Heart right ventricle (tissue), 16 donors: ENCODE data around the gene FOXN3. TPM values are rescaled to one million over a fixed set of nuclear protein-coding genes. Genes with fewer than 3 reads are reported as not detected.

Experiments used
- ATAC-seq, 8 donors: fragments of 200-7000 bp; cut with Tn5 transposase; one replicate each; pipeline ENCODE4 v1.9.1; 2020; ENCODE audit warnings: mild to moderate bottlenecking in 8 of 8, moderate library complexity in 8 of 8, moderate number of reproducible peaks in 1 of 8
- DNase-seq, 2 donors: peaks; one replicate each; pipeline ENCODE4 v3.0.0-alpha.2; 2020
- H3K27ac ChIP-seq, 10 donors: fragments of 200-600 bp; sonication (generic) in 2 of 10; one replicate each; pipeline versions ENCODE4 v1.5.0 to v1.8.0; 2020 to 2022; ENCODE audit warnings: mild to moderate bottlenecking in 3 of 10
- H3K27me3 ChIP-seq, 7 donors: fragments of 200-600 bp; one replicate each; pipeline ENCODE4 v1.8.0; 2021 to 2022; ENCODE audit warnings: mild to moderate bottlenecking in 2 of 7
- H3K36me3 ChIP-seq, 9 donors: fragments of 200-600 bp; sonication (generic) in 1 of 9; one replicate each; pipeline versions ENCODE4 v1.5.0 to v1.8.0; 2020 to 2022; ENCODE audit warnings: mild to moderate bottlenecking in 2 of 9
- H3K4me1 ChIP-seq, 9 donors: fragments of 200-600 bp; sonication (generic) in 1 of 9; one replicate each; pipeline versions ENCODE4 v1.5.0 to v1.8.0; 2020 to 2022; ENCODE audit warnings: mild to moderate bottlenecking in 4 of 9
- H3K4me3 ChIP-seq, 10 donors: fragments of 200-600 bp; sonication (generic) in 2 of 10; one replicate each; pipeline versions ENCODE4 v1.5.0 to v1.8.0; 2020 to 2022; ENCODE audit warnings: mild to moderate bottlenecking in 7 of 10, moderate library complexity in 2 of 10
- H3K9me3 ChIP-seq, 11 donors: fragments of 200-600 bp in 10 of 11; sonication (generic) in 2 of 11; one replicate each; pipeline versions ENCODE4 v1.5.0 to v1.8.0; 2013 to 2022; ENCODE audit warnings: mild to moderate bottlenecking in 2 of 11, control low read depth in 1 of 11, moderate library complexity in 1 of 11
- CTCF ChIP-seq, 9 donors: fragments of 200-600 bp; sonication (generic) in 2 of 9; IDR thresholded peaks; one replicate each; pipeline versions ENCODE4 v1.5.0 to v1.8.0; 2021 to 2022; ENCODE audit warnings: antibody characterized with exemption in 9 of 9, mild to moderate bottlenecking in 5 of 9, moderate library complexity in 1 of 9
- whole genome bisulfite sequencing, 2 donors: extraction: QIAGEN DNeasy Blood & Tissue Kit; methylation state at CpG; one replicate each; pipeline ENCODE4 v1.1.7; 2013; ENCODE audit warnings: inconsistent platforms in 1 of 2; 5-methylcytosine and 5-hydroxymethylcytosine counted together
- intact Hi-C, 10 donors: fragments of 100-400 bp; cut with DNase I; formaldehyde crosslinking; loops; one replicate each; pipeline versions ENCODE4 v1.11.1 to v1.14.2; 2022
- polyA plus RNA-seq, 2 donors: library from polyadenylated mRNA; stranded (reverse); fragments of 200-250 nt; gene quantifications; one replicate each; pipeline ENCODE4 v1.2.3, GENCODE V29; 2013
- total RNA-seq, 10 donors: library from RNA; stranded (reverse); fragmentation: NEBNext Ultra II Directional in 3 of 10; extraction: Animal tissue kit (Norgen Biotek cat#: 25700) in 3 of 10; gene quantifications; one replicate each; pipeline versions ENCODE4 v1.2.1 to v1.2.4, GENCODE V29; 2021 to 2023
- donor health status: Arrhythmogenic right ventricular cardiomyopathy.
- donor health status: ischemic (EF 13 %, LVEDD 7.1; RV severe dilation, severe dysfunction).
- donor health status: healthy with polysubstance abuse.
- donor health status: DM: no; HTN: yes; CAD: no.
- donor health status: DM: no; HTN: no; CAD: no.
- donor health status: ischemic (EF 25% LVEDD 6.9; RV normal size, moderate dysfunction).
- donor health status: ischemic (EF 25% LVEDD 5.7; RV mildly dilated, moderate dysfunction).
- donor health status: healthy.
- donor health status: DM: yes; HTN: yes; CAD: no.
- donor health status: Ischemic cardiomyopathy.
- donor health status: ischemic (EF 35%, LVEDD 5.7; RV mildly dilated, moderate dysfunction).
- donor health status: nonischemic (EF 11% LVEDD 7.7; RV severe dilation, severe dysfunction).
- donor health status: DM: yes; HTN: yes; CAD: no.
- donor health status: PGD.
- donor health status: ischemic (EF 29% LVEDD 5.4; RV normal size, mild dysfunction).
- donor health status: nonischemic (EF 23%, LVEDD 6.1; RV moderate dilation, normal function).

The FOXN3 gene
- total and polyA plus RNA-seq, 12 donors, result 13.0 to 150 (median 107) TPM

DNA sequence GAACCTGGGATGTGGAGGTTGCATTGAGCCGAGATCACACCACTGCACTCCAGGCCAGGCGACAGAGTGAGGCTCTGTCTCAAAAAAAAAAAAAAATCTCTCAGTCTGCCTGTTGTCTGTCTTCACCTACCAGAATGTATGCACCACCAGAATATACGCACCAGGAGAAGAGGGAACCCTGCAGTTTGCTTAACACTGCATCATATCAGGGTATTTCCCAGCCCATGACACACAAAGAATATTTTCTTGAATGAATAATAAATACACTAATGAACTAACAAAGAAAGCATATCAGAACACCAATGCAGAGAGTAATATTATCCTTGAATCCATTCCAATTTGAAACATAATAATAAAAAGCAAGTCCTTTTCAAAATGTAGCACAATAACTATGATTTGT, 44.2 kb upstream of the FOXN3 start:
- ATAC-seq, result no peak
- H3K27ac ChIP-seq, result no peak overlapping the region
- H3K4me1 ChIP-seq, result peaks cover 0 to 40% (median 8%) of the 10 kb centered on the region in 9 donors
- H3K4me3 ChIP-seq, result no peak overlapping the region
- no peak for TF ChIP-seq CTCF (IDR thresholded peaks at IDR 0.05)
- no peaks in the 10 kb centered on the region for H3K27me3 ChIP-seq
- 95 to 96% methylated on average over 3 of the region's 3 CpGs for WGBS, 2 donors
- peaks cover 0 to 4% (median 0%) of the 10 kb centered on the region in 11 donors for H3K9me3 ChIP-seq
- DNase-seq, result no peak
- intact Hi-C loops, result no loop called here
- H3K36me3 ChIP-seq, result no peaks in the 10 kb centered on the region

- ATAC-seq (no peak), DNase-seq (no peak)
- TF ChIP-seq CTCF (IDR thresholded peaks at IDR 0.05), result no peak
- H3K27ac ChIP-seq, result peak overlapping the region in 1 of 10 donors; percentile 57
- intact Hi-C loops, result no loop called here
- WGBS, 2 donors, result 63 to 73% methylated on average over 5 of the region's 5 CpGs
- H3K27me3 ChIP-seq, result no peaks in the 10 kb centered on the region
- no peaks in the 10 kb centered on the region for H3K9me3 ChIP-seq
- H3K4me3 ChIP-seq, result no peak overlapping the region
- H3K36me3 ChIP-seq, result no peaks in the 10 kb centered on the region
- H3K4me1 ChIP-seq, result peaks cover 0 to 46% (median 14%) of the 10 kb centered on the region in 9 donors
Observed at GRCh38 chr14:89458713-89459420, 41.8 kb upstream of the FOXN3 start.

- no peak for TF ChIP-seq CTCF (IDR thresholded peaks at IDR 0.05)
- Histone ChIP-seq H3K4me3 (no peak overlapping the region), H3K36me3 (no peaks in the 10 kb centered on the region), H3K9me3 (no peaks in the 10 kb centered on the region), H3K27ac (no peak overlapping the region), H3K27me3 (no peaks in the 10 kb centered on the region), H3K4me1 (peaks cover 0 to 41% (median 14%) of the 10 kb centered on the region in 9 donors)
- DNase-seq (no peak), ATAC-seq (no peak)
- intact Hi-C loops, result no loop called here
- WGBS, 2 donors, result 97 to 98% methylated on average over 5 of the region's 5 CpGs
Observed at GRCh38 chr14:89457007-89457406, 40.0 kb upstream of the FOXN3 start.

DNA sequence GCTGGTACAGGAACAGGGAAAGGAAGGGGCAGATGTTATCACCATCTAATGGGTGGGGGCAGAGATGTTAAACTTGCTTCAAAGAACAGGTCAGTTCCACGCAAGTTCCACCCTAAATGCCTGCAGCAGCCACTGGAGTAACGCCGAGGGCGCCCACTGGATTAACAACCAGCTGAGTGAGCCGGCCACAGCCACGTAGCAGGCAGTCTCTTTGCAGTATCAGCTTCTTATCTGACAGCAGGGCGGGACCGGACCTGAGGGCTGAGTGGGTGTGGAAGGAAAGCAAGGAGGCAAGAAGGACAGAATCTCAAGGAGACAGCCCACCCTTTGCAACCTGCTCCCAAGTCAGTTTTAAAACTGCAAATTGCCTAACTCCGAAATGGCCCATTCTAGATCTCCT, 38.4 kb upstream of the FOXN3 start:
- intact Hi-C loops, result no loop called here
- Histone ChIP-seq H3K27me3 (no peaks in the 10 kb centered on the region), H3K27ac (no peak overlapping the region), H3K4me3 (no peak overlapping the region), H3K9me3 (no peaks in the 10 kb centered on the region), H3K4me1 (peaks cover 0 to 38% (median 14%) of the 10 kb centered on the region in 9 donors), H3K36me3 (no peaks in the 10 kb centered on the region)
- 34 to 45% methylated on average over 9 of the region's 9 CpGs for WGBS, 2 donors
- DNase-seq, result peak; percentile 9 to 34
- peak in 6 of 8 donors; percentile 54 to 60 (median 58) for ATAC-seq
- TF ChIP-seq CTCF (IDR thresholded peaks at IDR 0.05), result no peak
